Activated T-cell treated with anti-CD3 and anti-CD28 coated beads, Interleukin-2, amount 50 U/mL, for 72 hours (primary cell): ENCODE data around the gene DCUN1D5. TPM values are rescaled to one million over a fixed set of nuclear protein-coding genes. Genes with fewer than 3 reads are reported as not detected.

Experiments used
- total RNA-seq, 2 donors: library from RNA; stranded (reverse); gene quantifications; one replicate each; pipeline ENCODE4 v1.2.3, GENCODE V29; 2022

The DCUN1D5 gene
- total RNA-seq, 2 donors from 2014 or later = 41.3 to 49.1 TPM

Other genes starting within 250 kb of the DCUN1D5 start
- not detected for gene MMP3, start 248.6 kb downstream of the DCUN1D5 start, total RNA-seq
- not detected for gene MMP12, start 217.2 kb downstream of the DCUN1D5 start, total RNA-seq
- not detected for gene MMP13, start 136.4 kb downstream of the DCUN1D5 start, total RNA-seq
- 1 to 10 TPM; 1.5 to 2.2 TPM for gene DYNC2H1, start 17.3 kb upstream of the DCUN1D5 start, total RNA-seq